Transverse colon (tissue), 4 donors: Measurements from ENCODE around the gene MTHFSD. TPM values are rescaled to one million over a fixed set of nuclear protein-coding genes. Genes with fewer than 3 reads are reported as not detected.

Source experiments
- DNase-seq: peaks from one replicate; pipeline ENCODE4 v3.0.0-alpha.2; 2019
- H3K27ac ChIP-seq, 4 donors: fragments of 200-600 bp; sonication (generic); 2 replicates each; pipeline ENCODE4 v1.5.1; 2016 to 2018; ENCODE audit warnings: inconsistent platforms in 4 of 4
- H3K27me3 ChIP-seq: fragments of 200-600 bp; sonication (generic); 2 replicates; pipeline ENCODE4 v1.5.1; 2017; ENCODE audit warnings: inconsistent platforms
- H3K36me3 ChIP-seq, 4 donors: fragments of 200-600 bp; sonication (generic); 2 replicates each; pipeline ENCODE4 v1.5.1; 2017 to 2019; ENCODE audit warnings: inconsistent platforms in 4 of 4
- H3K4me1 ChIP-seq, 4 donors: fragments of 200-600 bp; sonication (generic); 2 replicates each; pipeline ENCODE4 v1.5.1; 2017 to 2020; ENCODE audit warnings: inconsistent platforms in 4 of 4
- H3K4me3 ChIP-seq, 4 donors: fragments of 200-600 bp; sonication (generic); 1 replicate in 1 of 4; 2 replicates in 3 of 4; pipeline versions ENCODE4 v1.5.1 to v1.6.1; 2017 to 2019; ENCODE audit warnings: inconsistent platforms in 4 of 4
- H3K9me3 ChIP-seq, 2 donors: fragments of 200-600 bp; sonication (generic); 2 replicates each; pipeline ENCODE4 v1.5.1; 2017 to 2019; ENCODE audit warnings: inconsistent platforms in 2 of 2
- CTCF ChIP-seq, 5 experiments: fragments of 200-600 bp in 3 of 5; fragments of 450-650 bp in 2 of 5; sonication (generic) in 3 of 5; IDR thresholded peaks; 1 replicate in 2 of 5; 2 replicates in 3 of 5; pipeline ENCODE4 v1.5.1; 2016 to 2017; ENCODE audit warnings: antibody characterized with exemption in 5 of 5, inconsistent platforms in 3 of 5, mild to moderate bottlenecking in 2 of 5, moderate library complexity in 1 of 5
- EP300 ChIP-seq: sonication (generic); formaldehyde crosslinking; IDR thresholded peaks from one replicate; pipeline ENCODE4 v1.6.1; 2017; ENCODE audit warnings: antibody characterized with exemption, low read depth
- POLR2A ChIP-seq: fragments of 450-650 bp; IDR thresholded peaks from one replicate; pipeline ENCODE4 v1.6.1; 2016; ENCODE audit warnings: antibody characterized with exemption, mild to moderate bottlenecking, moderate library complexity
- POLR2AphosphoS5 ChIP-seq, 3 donors: sonication (generic); formaldehyde crosslinking; IDR thresholded peaks; one replicate each; pipeline ENCODE4 v1.6.1; 2016; ENCODE audit warnings: antibody characterized with exemption in 3 of 3
- WGBS, 2 donors: methylation state at CpG; one replicate each; pipeline ENCODE4 v1.1.5; 2018; ENCODE audit warnings: low coverage in 1 of 2; 5-methylcytosine and 5-hydroxymethylcytosine counted together
- in situ Hi-C, 4 donors: fragments of 200-750 bp; cut with MboI; loops; one replicate each; pipeline versions ENCODE4 v1.15.0 to v1.15.1; 2017; ENCODE audit warnings: low sequenced_read_pairs in 3 of 4, low pct_ligation_motif_present in 1 of 4, low pct_unique_long_range_greater_than_20kb in 1 of 4
- intact Hi-C: fragments of 100-400 bp; cut with DNase I; formaldehyde crosslinking; loops from one replicate; pipeline ENCODE4 v1.15.1; 2023; ENCODE audit warnings: low total_unique reads
- total RNA-seq, 4 donors: library from RNA; depleted of rRNA; stranded (reverse); fragments of >200 nt; gene quantifications; one replicate each; pipeline ENCODE4 v1.1.0, GENCODE V29; 2016

Gene MTHFSD
- total RNA-seq, 4 donors from 2014 or later = 25.4 to 51.1 (median 30.0) TPM

GRCh38 chr16:86598607-86599565 lies 43.9 kb upstream of the MTHFSD start:
- no peak for DNase-seq
- H3K4me3 ChIP-seq = no peak overlapping the region
- no peaks in the 10 kb centered on the region for H3K9me3 ChIP-seq
- H3K4me1 ChIP-seq = no peaks in the 10 kb centered on the region
- in situ Hi-C loops (no loop called here), intact Hi-C loops (no loop called here)
- H3K27me3 ChIP-seq = peaks cover 74% of the 10 kb centered on the region
- H3K36me3 ChIP-seq = no peaks in the 10 kb centered on the region
- no peak for TF ChIP-seq CTCF (IDR thresholded peaks at IDR 0.05)
- no peak for TF ChIP-seq POLR2A
- TF ChIP-seq EP300 = no peak
- no peak for TF ChIP-seq POLR2AphosphoS5 (IDR thresholded peaks at IDR 0.05)
- no peak overlapping the region for H3K27ac ChIP-seq
- 45 to 58% methylated on average over 9 to 22 of the region's 22 CpGs for WGBS, 2 donors

GRCh38 chr16:86597880-86598606 lies 43.0 kb upstream of the MTHFSD start:
- WGBS, 2 donors = 37 to 57% methylated on average over 5 to 7 of the region's 7 CpGs

GRCh38 chr16:86597126-86597879 lies 42.3 kb upstream of the MTHFSD start:
- intact Hi-C loops (no loop called here), in situ Hi-C loops (no loop called here)
- TF ChIP-seq POLR2AphosphoS5 (IDR thresholded peaks at IDR 0.05) = no peak
- Histone ChIP-seq H3K4me1 (no peaks in the 10 kb centered on the region), H3K27me3 (peaks cover 84% of the 10 kb centered on the region), H3K9me3 (no peaks in the 10 kb centered on the region), H3K27ac (no peak overlapping the region), H3K36me3 (no peaks in the 10 kb centered on the region), H3K4me3 (no peak overlapping the region)
- no peak for DNase-seq
- WGBS, 2 donors = 71 to 82% methylated on average over 10 to 18 of the region's 18 CpGs

More at GRCh38 chr16:86597880-86598606, 43.0 kb upstream of the MTHFSD start:
- Histone ChIP-seq H3K4me1 (no peaks in the 10 kb centered on the region), H3K27ac (no peak overlapping the region), H3K36me3 (no peaks in the 10 kb centered on the region), H3K27me3 (peaks cover 81% of the 10 kb centered on the region), H3K4me3 (no peak overlapping the region), H3K9me3 (no peaks in the 10 kb centered on the region)
- no peak for TF ChIP-seq CTCF (IDR thresholded peaks at IDR 0.05)
- TF ChIP-seq POLR2AphosphoS5 (IDR thresholded peaks at IDR 0.05) = no peak
- TF ChIP-seq POLR2A = no peak
- no peak for TF ChIP-seq EP300
- in situ Hi-C loops (no loop called here), intact Hi-C loops (no loop called here)
- DNase-seq = no peak

- no peak for TF ChIP-seq CTCF (IDR thresholded peaks at IDR 0.05)
- no peak for TF ChIP-seq POLR2AphosphoS5 (IDR thresholded peaks at IDR 0.05)
- no peak for TF ChIP-seq POLR2A
- TF ChIP-seq EP300 = no peak
- H3K4me3 ChIP-seq = no peak overlapping the region
- H3K9me3 ChIP-seq = no peaks in the 10 kb centered on the region
- DNase-seq = no peak
- peaks cover 87% of the 10 kb centered on the region for H3K27me3 ChIP-seq
- no peaks in the 10 kb centered on the region for H3K36me3 ChIP-seq
- in situ Hi-C loops (no loop called here), intact Hi-C loops (no loop called here)
- H3K4me1 ChIP-seq = no peaks in the 10 kb centered on the region
- WGBS, 2 donors = 20 to 52% methylated on average over 2 to 10 of the region's 10 CpGs
- no peak overlapping the region for H3K27ac ChIP-seq
Observed at GRCh38 chr16:86595983-86596605, 41.1 kb upstream of the MTHFSD start.
